T-helper 2 cell treated with Interferon-gamma antibody and Interleukin-4, amounts not matched to agents 100 ng/mL and 5 ng/mL, for 36 hours (primary cell): ENCODE results near the gene RIMBP3B. TPM values are rescaled to one million over a fixed set of nuclear protein-coding genes. Genes with fewer than 3 reads are reported as not detected.
"Not testable (repeated sequence)": the region's sequence is repeated elsewhere in the genome, so short reads cannot be mapped to it uniquely, and the experiment has no call there.

ENCODE experiments used
- intact Hi-C: fragments of 100-400 bp; cut with micrococcal nuclease; formaldehyde crosslinking; loops from one replicate; pipeline ENCODE4 v1.15.1; 2023
- total RNA-seq: library from RNA; stranded (reverse); gene quantifications from 2 replicates; pipeline ENCODE4 v1.2.3, GENCODE V29; 2022

The RIMBP3B gene
- total RNA-seq, 1 donor from 2014 or later = 0.23 TPM

DNA sequence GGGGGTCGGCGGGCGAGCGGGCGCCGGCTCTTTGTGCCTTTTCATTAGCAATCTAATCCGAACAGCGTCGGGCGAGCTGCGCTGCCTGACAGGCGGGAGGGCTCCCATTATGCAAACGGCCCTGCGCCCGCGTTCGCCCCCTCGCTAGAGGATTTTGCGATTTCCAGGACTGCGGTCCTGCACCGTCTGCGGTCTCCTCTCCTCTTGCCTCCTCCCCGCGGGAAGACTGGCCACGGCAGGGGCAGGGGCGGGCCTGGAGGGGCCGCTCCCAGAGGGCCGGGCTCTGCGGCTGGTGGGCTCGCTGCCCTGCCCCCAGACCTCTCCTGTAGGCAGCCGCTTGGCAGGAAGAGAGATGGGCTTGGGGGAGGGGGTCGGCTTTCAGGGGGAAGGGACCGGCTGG lies 34.3 kb downstream of the RIMBP3B start:
- intact Hi-C loops = not testable (repeated sequence)

- intact Hi-C loops = not testable (repeated sequence)
Observed at GRCh38 chr22:21418974-21419638, 35.6 kb downstream of the RIMBP3B start.

GRCh38 chr22:21420180-21420763 lies 36.7 kb downstream of the RIMBP3B start:
- intact Hi-C loops = not testable (repeated sequence)

DNA sequence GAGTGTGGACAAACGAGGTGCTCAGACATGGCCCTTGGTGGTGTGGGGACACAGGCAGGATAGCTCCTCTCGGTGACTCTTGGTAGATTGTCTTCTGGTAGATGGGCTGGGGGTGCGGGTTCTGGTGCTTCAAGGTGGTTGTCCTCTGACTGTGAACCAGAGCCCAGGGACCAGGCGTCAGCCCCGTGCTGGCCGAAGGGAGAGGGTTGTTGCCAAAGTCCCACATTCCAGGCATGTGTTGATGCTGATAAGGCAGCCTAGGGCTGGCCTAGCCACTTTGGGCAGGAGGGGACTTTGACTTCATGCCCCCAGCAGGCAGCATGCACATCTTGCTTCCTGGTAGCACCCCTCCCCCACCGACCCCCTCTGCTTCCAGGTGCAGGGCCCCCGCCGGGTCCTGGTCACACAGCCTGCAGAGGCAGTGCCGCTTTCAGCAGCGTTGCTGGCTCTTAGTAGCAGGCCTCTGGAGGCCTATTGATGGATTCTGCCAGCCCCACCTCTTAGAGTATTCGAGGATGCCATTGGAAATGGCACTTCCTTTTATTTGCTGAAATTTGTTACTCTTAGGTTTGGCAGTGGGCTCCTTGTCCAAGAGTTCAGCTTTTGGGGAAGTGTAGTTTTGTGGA lies 40.6 kb downstream of the RIMBP3B start:
- intact Hi-C loops = not testable (repeated sequence)

GRCh38 chr22:21434378-21435233 lies 51.1 kb downstream of the RIMBP3B start:
- intact Hi-C loops = not testable (repeated sequence)

DNA sequence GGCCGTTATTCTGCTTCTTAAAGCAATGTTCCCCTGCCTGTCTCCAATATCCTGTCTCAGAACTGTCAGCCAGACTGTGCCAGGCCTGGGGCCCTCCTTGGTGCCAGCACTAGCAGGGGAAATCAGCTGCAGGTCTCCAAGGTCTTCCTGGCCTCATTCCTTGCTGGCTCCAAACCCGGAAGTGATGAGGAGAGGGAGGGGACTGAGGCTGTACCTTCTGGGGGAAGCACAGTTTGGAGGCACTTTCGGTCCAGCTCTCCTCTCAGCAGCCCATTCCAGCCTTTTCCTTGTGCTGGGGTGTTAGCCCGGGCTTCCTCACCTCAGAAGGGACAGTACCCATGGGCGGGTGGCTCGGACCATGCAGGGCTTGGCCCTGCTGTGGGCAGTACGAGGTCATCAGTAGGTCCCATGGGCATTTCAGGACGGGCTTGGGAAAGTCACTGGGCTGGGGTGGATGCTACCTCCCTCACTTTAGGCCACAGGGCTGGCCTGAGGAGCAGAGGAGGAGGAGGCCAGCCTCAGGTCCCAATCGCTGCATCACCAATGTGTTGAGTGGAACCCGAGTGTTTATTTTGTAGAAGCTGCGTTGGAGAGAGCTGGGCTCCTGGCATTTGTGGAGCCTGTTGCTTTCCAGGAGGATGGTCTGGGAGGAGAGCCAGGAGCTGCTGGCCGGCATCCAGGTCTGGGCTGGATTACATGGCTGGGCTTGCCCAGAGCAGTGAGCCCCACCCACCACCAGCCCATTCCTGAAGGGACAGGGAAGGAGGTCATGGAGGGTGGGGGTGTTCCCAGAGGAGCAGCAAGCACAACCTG lies 52.7 kb downstream of the RIMBP3B start:
- intact Hi-C loops = not testable (repeated sequence)

DNA sequence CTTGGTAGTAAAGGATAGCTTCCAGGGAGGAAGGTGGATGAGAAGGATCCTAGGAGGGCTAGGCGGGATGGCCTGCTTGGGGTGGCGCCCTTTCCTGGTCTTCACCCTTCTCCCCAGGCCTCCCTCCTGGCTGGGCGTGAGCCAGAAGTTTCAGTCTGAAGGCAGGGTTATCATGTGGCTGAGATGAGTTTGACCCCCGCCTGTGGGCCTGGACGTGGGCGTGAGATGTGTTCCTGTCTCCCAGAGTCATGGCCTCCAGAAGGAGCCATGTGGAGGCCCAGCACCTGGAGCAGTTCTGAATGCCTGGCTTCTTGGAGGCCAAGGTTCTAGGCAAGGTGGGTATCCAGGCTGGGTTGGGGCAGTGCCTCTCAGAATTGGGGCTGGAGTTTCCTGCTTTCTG lies 54.5 kb downstream of the RIMBP3B start:
- intact Hi-C loops = not testable (repeated sequence)

Other genes starting within 250 kb of the RIMBP3B start
- gene HIC2, start 33.6 kb downstream of the RIMBP3B start, total RNA-seq = 4.5 and 4.8 TPM in 2 replicates
- 1.3 and 2.6 TPM in 2 replicates for gene TMEM191C, start 83.6 kb downstream of the RIMBP3B start, total RNA-seq
- 0.50 and 0.59 TPM in 2 replicates for gene RIMBP3C, start 167.7 kb downstream of the RIMBP3B start, total RNA-seq
- gene UBE2L3, start 184.0 kb downstream of the RIMBP3B start, total RNA-seq = 59.8 and 62.7 TPM in 2 replicates
- gene YDJC, start 246.3 kb downstream of the RIMBP3B start, total RNA-seq = 41.1 and 41.7 TPM in 2 replicates
- gene CCDC116, start 249.0 kb downstream of the RIMBP3B start, total RNA-seq = 0.23 and 0.66 TPM in 2 replicates